Activated T-helper 2 cell treated with anti-CD3 and anti-CD28 coated beads, Interferon-gamma antibody, Interleukin-2, Interleukin-4, amounts not matched to agents 10 μg/mL and 5 μg/mL and 100 μg/mL, durations not matched to agents 14 hours and 24 hours and 36 hours (primary cell): ENCODE measurements around the gene CPNE1. TPM values are rescaled to one million over a fixed set of nuclear protein-coding genes. Genes with fewer than 3 reads are reported as not detected.

ENCODE experiments used
- DNase-seq: peaks from one replicate; pipeline ENCODE4 v3.0.0; 2021; ENCODE audit warnings: low spot score
- H3K27ac Mint-ChIP-seq: one replicate; pipeline ENCODE4 v1.8.0; 2021; ENCODE audit warnings: mixed read lengths
- H3K27me3 Mint-ChIP-seq: one replicate; pipeline ENCODE4 v1.8.0; 2021; ENCODE audit warnings: low read depth, mixed read lengths
- H3K36me3 Mint-ChIP-seq: one replicate; pipeline ENCODE4 v1.8.0; 2021; ENCODE audit warnings: low read depth, mixed read lengths
- H3K4me1 Mint-ChIP-seq: one replicate; pipeline ENCODE4 v1.8.0; 2021; ENCODE audit warnings: low read depth, mixed read lengths
- H3K4me3 Mint-ChIP-seq: one replicate; pipeline ENCODE4 v1.8.0; 2021; ENCODE audit warnings: low read depth, mild to moderate bottlenecking, moderate library complexity, mixed read lengths
- H3K9me3 Mint-ChIP-seq: one replicate; pipeline ENCODE4 v1.8.0; 2021; ENCODE audit warnings: mixed read lengths
- intact Hi-C: fragments of 100-400 bp; cut with micrococcal nuclease; formaldehyde crosslinking; loops from one replicate; pipeline ENCODE4 v1.15.1; 2023
- total RNA-seq: library from RNA; stranded (reverse); gene quantifications from 2 replicates; pipeline ENCODE4 v1.2.3, GENCODE V29; 2022

The CPNE1 gene
- total RNA-seq, 1 donor from 2014 or later: 347 TPM

GRCh38 chr20:35592339-35592974 lies 72.2 kb downstream of the CPNE1 start:
- Mint-ChIP-seq H3K4me1 (no peaks in the 10 kb centered on the region), H3K27ac (no peak overlapping the region), H3K36me3 (no peaks in the 10 kb centered on the region), H3K27me3 (peaks cover 13% of the 10 kb centered on the region), H3K4me3 (no peak overlapping the region), H3K9me3 (no peaks in the 10 kb centered on the region)
- DNase-seq: no peak
- intact Hi-C loops: no loop called here

- DNase-seq: no peak
- H3K27me3 Mint-ChIP-seq: peaks cover 2% of the 10 kb centered on the region
- H3K4me3 Mint-ChIP-seq: no peak overlapping the region
- intact Hi-C loops: no loop called here
- no peaks in the 10 kb centered on the region for H3K9me3 Mint-ChIP-seq
- H3K4me1 Mint-ChIP-seq: no peaks in the 10 kb centered on the region
- H3K36me3 Mint-ChIP-seq: no peaks in the 10 kb centered on the region
- no peak overlapping the region for H3K27ac Mint-ChIP-seq
Measured at GRCh38 chr20:35588397-35588796, 76.3 kb downstream of the CPNE1 start.

DNA sequence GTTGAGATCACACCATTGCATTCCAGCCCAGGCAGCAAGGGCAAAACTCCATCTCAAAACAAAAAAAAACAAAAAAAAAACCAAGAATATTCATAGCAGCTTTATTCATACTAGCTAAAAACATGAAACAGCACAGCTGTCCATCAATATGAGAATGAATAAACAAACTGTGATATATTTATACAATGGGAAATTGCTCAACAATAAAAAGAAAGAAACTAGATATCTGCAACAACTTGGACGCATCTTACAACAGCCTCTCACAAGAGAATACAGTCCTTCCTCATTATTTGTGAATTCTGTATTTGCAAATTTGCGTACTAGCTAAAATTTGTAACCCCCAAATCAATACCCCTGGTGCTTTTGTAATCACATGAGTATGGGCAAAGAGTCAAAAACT lies 77.3 kb downstream of the CPNE1 start:
- H3K4me3 Mint-ChIP-seq: no peak overlapping the region
- intact Hi-C loops: no loop called here
- no peaks in the 10 kb centered on the region for H3K36me3 Mint-ChIP-seq
- H3K27ac Mint-ChIP-seq: no peak overlapping the region
- peaks cover 2% of the 10 kb centered on the region for H3K27me3 Mint-ChIP-seq
- DNase-seq: no peak
- no peaks in the 10 kb centered on the region for H3K9me3 Mint-ChIP-seq
- no peaks in the 10 kb centered on the region for H3K4me1 Mint-ChIP-seq

DNA sequence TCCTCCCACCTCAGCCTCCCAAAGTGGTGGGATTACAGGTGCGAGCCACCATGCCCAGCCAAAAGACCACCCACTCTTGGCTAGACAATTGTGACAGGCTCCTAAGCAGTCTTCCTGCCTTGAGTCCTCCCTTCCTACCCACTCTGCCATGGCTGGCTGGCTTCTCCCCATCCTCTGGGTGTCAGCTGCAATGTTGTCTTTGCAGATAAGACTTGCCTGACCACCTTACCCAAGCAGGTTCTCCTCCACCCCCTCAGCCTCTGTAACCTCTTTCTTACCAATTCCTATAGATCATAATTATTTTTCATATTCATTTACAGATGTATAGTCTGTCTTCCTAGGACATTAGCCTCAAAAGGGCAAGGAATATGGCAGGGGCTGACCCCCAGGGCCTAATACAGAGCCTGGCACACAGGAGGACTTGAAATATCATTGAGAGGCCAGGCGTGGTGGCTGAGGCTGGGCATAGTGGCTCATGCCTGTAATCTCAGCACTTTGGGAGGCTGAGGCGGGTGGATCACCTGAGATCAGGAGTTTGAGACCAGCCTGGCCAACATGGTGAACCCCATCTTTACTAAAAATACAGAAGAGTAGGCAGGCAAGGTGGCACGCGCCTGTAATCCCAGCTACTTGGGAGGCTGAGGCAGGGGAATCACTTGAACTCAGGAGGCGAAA lies 77.8 kb downstream of the CPNE1 start:
- intact Hi-C loops: no loop called here
- DNase-seq: no peak
- Mint-ChIP-seq H3K4me3 (no peak overlapping the region), H3K27me3 (peaks cover 2% of the 10 kb centered on the region), H3K36me3 (no peaks in the 10 kb centered on the region), H3K4me1 (no peaks in the 10 kb centered on the region), H3K27ac (no peak overlapping the region), H3K9me3 (no peaks in the 10 kb centered on the region)

DNA sequence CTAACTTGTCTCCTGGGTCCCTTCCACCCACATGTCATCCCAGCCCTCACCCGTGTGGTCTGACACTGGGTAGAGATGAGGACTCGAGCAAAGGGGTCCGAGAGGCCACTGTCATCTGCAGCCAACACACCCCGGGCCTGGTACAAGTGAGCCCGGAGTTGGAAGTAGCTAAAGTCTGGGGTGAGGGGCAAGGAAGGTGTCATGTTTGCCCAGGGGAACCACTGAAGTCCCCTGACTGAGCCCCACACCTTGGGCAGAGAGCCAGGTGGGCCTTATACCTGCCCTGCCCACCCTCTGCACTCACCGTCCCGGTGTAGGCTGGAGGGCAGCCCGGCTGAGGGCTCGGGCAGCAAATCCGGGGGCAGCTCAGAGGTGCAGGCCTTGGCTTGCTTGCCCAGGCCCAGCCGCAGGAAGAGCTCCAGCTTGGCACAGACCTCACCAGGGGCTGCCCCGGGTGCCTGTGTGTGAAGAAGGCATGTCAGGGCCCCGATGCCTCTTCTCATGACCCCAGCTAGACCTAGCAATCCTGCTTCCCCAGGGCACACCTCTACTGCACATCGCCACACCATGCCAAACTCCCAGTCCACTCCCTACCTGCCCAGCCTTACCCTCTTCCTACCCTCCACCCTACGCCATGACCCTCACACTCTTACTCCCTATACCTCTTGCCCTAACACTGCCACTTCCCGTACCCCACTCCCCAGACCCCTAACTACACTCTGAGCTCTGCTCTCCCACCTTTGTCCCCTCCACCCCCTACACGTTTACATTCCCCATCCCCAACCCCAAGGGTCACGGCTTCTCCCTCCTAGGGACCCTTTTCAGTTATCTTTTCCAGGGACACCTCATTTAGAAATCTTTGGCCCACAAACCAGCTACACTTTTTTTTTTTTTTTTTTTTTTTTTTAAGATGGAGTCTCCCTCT lies 80.8 kb downstream of the CPNE1 start:
- H3K27ac Mint-ChIP-seq: no peak overlapping the region
- no peaks in the 10 kb centered on the region for H3K4me1 Mint-ChIP-seq
- H3K27me3 Mint-ChIP-seq: no peaks in the 10 kb centered on the region
- H3K4me3 Mint-ChIP-seq: no peak overlapping the region
- intact Hi-C loops: no loop called here
- no peaks in the 10 kb centered on the region for H3K36me3 Mint-ChIP-seq
- DNase-seq: no peak
- no peaks in the 10 kb centered on the region for H3K9me3 Mint-ChIP-seq

DNA sequence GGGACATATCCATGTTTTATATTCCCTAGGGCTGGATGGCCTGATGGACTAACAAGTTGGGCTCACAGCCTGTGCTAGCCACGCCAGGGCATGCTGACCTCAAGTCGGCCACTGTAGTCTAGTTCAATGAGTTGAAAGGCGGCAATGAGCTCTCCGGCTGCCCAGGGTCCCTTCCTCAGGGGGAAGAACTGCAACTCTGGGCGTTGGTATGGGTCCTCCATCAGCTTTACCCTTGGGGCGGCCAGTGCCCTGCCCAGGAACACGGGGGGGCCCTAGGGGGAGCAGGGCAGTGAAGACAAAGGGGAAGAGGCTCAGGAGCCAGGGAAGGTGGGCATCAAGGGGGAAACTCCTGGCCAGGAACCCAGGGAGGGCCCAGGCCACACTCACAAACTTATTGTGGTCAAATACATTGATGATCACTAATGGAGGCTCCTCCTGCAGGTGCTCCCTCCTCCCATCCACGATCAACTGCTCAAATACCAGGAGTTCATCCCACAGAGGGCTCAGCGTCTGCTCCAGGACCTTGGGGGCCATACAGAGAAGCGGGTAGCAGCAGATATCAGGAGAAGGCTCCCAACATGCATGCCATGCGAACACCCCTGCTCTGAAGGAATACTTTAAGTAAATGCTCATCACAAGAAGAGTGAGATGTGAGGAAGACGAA lies 81.8 kb downstream of the CPNE1 start:
- intact Hi-C loops: no loop called here
- Mint-ChIP-seq H3K4me1 (no peaks in the 10 kb centered on the region), H3K9me3 (no peaks in the 10 kb centered on the region), H3K36me3 (no peaks in the 10 kb centered on the region), H3K27ac (no peak overlapping the region), H3K4me3 (no peak overlapping the region), H3K27me3 (no peaks in the 10 kb centered on the region)
- no peak for DNase-seq

GRCh38 chr20:35582131-35582530 lies 82.6 kb downstream of the CPNE1 start:
- no peaks in the 10 kb centered on the region for H3K27me3 Mint-ChIP-seq
- no peaks in the 10 kb centered on the region for H3K4me1 Mint-ChIP-seq
- no peaks in the 10 kb centered on the region for H3K36me3 Mint-ChIP-seq
- no peak for DNase-seq
- H3K27ac Mint-ChIP-seq: no peak overlapping the region
- no peak overlapping the region for H3K4me3 Mint-ChIP-seq
- no peaks in the 10 kb centered on the region for H3K9me3 Mint-ChIP-seq
- intact Hi-C loops: no loop called here

GRCh38 chr20:35579196-35579595 lies 85.5 kb downstream of the CPNE1 start:
- intact Hi-C loops: no loop called here
- H3K9me3 Mint-ChIP-seq: peaks cover 2% of the 10 kb centered on the region
- H3K4me3 Mint-ChIP-seq: no peak overlapping the region
- no peak for DNase-seq
- no peak overlapping the region for H3K27ac Mint-ChIP-seq
- H3K4me1 Mint-ChIP-seq: no peaks in the 10 kb centered on the region
- H3K27me3 Mint-ChIP-seq: peaks cover 4% of the 10 kb centered on the region
- H3K36me3 Mint-ChIP-seq: no peaks in the 10 kb centered on the region

GRCh38 chr20:35578469-35578868 lies 86.2 kb downstream of the CPNE1 start:
- H3K27me3 Mint-ChIP-seq: peaks cover 4% of the 10 kb centered on the region
- no peaks in the 10 kb centered on the region for H3K4me1 Mint-ChIP-seq
- H3K9me3 Mint-ChIP-seq: peaks cover 4% of the 10 kb centered on the region
- no peak for DNase-seq
- intact Hi-C loops: no loop called here
- peaks cover 3% of the 10 kb centered on the region for H3K36me3 Mint-ChIP-seq
- H3K27ac Mint-ChIP-seq: no peak overlapping the region
- no peak overlapping the region for H3K4me3 Mint-ChIP-seq

DNA sequence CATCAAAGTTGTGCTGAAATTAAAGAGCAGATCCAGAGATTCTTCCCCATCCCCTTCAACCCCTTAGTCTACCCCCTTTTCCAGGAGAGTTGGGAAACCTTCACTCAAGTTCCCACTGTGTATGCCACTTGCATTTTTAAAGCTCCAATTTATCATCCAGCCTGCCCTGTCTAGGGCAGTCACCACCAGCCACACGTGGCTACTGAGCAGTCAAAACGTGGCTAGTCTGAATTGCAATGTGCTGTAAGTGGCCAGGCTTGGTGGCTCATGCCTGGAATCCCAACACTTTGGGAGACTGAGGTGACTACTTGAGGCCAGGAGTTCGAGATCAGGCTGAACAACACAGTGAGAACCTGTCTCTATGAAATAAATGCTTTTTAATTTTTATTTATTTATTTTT lies 87.9 kb downstream of the CPNE1 start:
- DNase-seq: no peak
- intact Hi-C loops: no loop called here
- H3K27me3 Mint-ChIP-seq: peaks cover 4% of the 10 kb centered on the region
- H3K9me3 Mint-ChIP-seq: peaks cover 12% of the 10 kb centered on the region
- H3K4me3 Mint-ChIP-seq: no peak overlapping the region
- H3K4me1 Mint-ChIP-seq: no peaks in the 10 kb centered on the region
- H3K27ac Mint-ChIP-seq: no peak overlapping the region
- H3K36me3 Mint-ChIP-seq: peaks cover 3% of the 10 kb centered on the region
